DOHH2 (cell line): ENCODE data around the gene SSUH2.

Experiments used
- H3F3A ChIP-seq: fragments of 200-600 bp; sonication (generic), shearing (Covaris generic); 2 replicates; pipeline ENCODE4 v1.6.0; 2016; ENCODE audit warnings: antibody characterized with exemption, mild to moderate bottlenecking; ENCODE audit not compliant: control insufficient read depth, insufficient read depth
- H3K27ac ChIP-seq: fragments of 200-600 bp; sonication (generic); 2 replicates; pipeline ENCODE4 v1.5.1; 2014; ENCODE audit warnings: low read depth, mild to moderate bottlenecking, low read length, moderate library complexity
- H3K27me3 ChIP-seq: fragments of 200-600 bp; sonication (generic); 2 replicates; pipeline ENCODE4 v1.6.1; 2014; ENCODE audit warnings: mild to moderate bottlenecking, low read length, mixed read lengths; ENCODE audit not compliant: control insufficient read depth
- H3K36me3 ChIP-seq: fragments of 200-600 bp; sonication (generic); 2 replicates; pipeline ENCODE4 v1.6.1; 2014; ENCODE audit warnings: mild to moderate bottlenecking, low read length, moderate library complexity, mixed read lengths; ENCODE audit not compliant: control insufficient read depth
- H3K4me1 ChIP-seq: fragments of 200-600 bp; sonication (generic); 2 replicates; pipeline ENCODE4 v1.6.1; 2014; ENCODE audit warnings: mild to moderate bottlenecking, low read length, mixed read lengths; ENCODE audit not compliant: control insufficient read depth
- H3K4me2 ChIP-seq: fragments of 200-600 bp; sonication (generic); 2 replicates; pipeline ENCODE4 v1.6.0; 2014; ENCODE audit warnings: mild to moderate bottlenecking, low read length, moderate library complexity
- H3K4me3 ChIP-seq: fragments of 200-600 bp; sonication (generic); 2 replicates; pipeline ENCODE4 v1.5.1; 2014; ENCODE audit warnings: mild to moderate bottlenecking, low read length, mixed read lengths
- H3K79me2 ChIP-seq: fragments of 200-600 bp; sonication (generic); 2 replicates; pipeline ENCODE4 v1.6.1; 2014; ENCODE audit warnings: mild to moderate bottlenecking, low read length, mixed read lengths; ENCODE audit not compliant: control insufficient read depth
- H3K9me2 ChIP-seq: fragments of 200-600 bp; sonication (generic); replicated peaks from 2 replicates; pipeline ENCODE4 v1.6.1; 2014; ENCODE audit warnings: mild to moderate bottlenecking, low read length, mixed read lengths; ENCODE audit not compliant: control insufficient read depth
- H3K9me3 ChIP-seq: fragments of 200-600 bp; sonication (generic); 2 replicates; pipeline ENCODE4 v1.6.1; 2014; ENCODE audit warnings: antibody characterized with exemption, low read length, mixed read lengths; ENCODE audit not compliant: control insufficient read depth, insufficient read depth
- H4K20me1 ChIP-seq: fragments of 200-600 bp; sonication (generic); 2 replicates; pipeline ENCODE4 v1.6.0; 2014; ENCODE audit warnings: low read depth, mild to moderate bottlenecking, antibody characterized with exemption, low read length, moderate library complexity; ENCODE audit not compliant: control insufficient read depth, insufficient read depth
- CTCF ChIP-seq: fragments of 200-600 bp; sonication (generic); IDR thresholded peaks from one replicate; pipeline ENCODE4 v1.5.1; 2014; ENCODE audit warnings: antibody characterized with exemption, mild to moderate bottlenecking, low read depth, low read length; ENCODE audit not compliant: poor library complexity, severe bottlenecking
- EZH2phosphoT487 ChIP-seq: fragments of 200-600 bp; sonication (generic); IDR thresholded peaks from 2 replicates; pipeline ENCODE4 v1.6.1; 2017; ENCODE audit warnings: borderline replicate concordance, mild to moderate bottlenecking, antibody characterized with exemption, low read length, moderate library complexity, mixed read lengths

SSUH2 gene

DNA sequence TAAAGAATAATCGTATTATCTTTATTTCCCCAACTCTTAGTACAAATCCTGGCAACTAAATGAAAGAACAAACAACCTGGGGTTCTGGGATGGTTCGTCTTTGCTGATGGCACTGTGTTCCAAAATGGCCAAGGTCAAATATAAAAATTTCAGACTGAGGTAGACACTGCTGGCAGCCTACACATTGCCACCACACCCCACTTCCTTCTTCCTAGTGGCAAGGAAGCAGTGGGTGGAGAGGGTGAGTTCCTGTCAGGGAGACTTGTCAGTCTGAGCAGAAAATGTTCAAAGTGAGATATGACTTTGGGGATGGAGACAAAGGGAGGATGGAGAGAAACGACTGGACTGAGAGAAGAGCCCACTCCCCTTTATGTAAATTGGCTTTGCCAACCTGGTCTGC is 73.3 kb downstream of the SSUH2 start:
- Histone ChIP-seq H3K79me2 (no peaks in the 10 kb centered on the region), H3K27ac (no peak overlapping the region), H3K4me3 (no peak overlapping the region), H3F3A (no peaks in the 10 kb centered on the region), H3K9me2 (no peaks in the 10 kb centered on the region), H3K36me3 (no peaks in the 10 kb centered on the region), H3K4me2 (no peak overlapping the region), H3K9me3 (no peaks in the 10 kb centered on the region), H3K27me3 (no peaks in the 10 kb centered on the region), H4K20me1 (no peaks in the 10 kb centered on the region), H3K4me1 (no peaks in the 10 kb centered on the region)
- TF ChIP-seq EZH2phosphoT487 (no peak), CTCF (no peak)
